ENCODE data around the gene OR8J3.

The OR8J3 gene

GRCh38 chr11:56122073-56122472 lies 17.9 kb downstream of the OR8J3 start, which contains the start of gene OR8H3:
OR8H3 (plus strand) TSS chr11:56122373; CDS start chr11:56122373, 0 bp downstream.
- Histone ChIP-seq H3K27me3 (ENCODE audit: control insufficient read depth in 5 of 5, insufficient read depth in 4 of 5, low read length in 5 of 5) (no peaks in the 10 kb centered on the region), H3K9me3 (ENCODE audit: control insufficient read depth in 5 of 5, low read length in 5 of 5) (no peaks in the 10 kb centered on the region), H3K4me1 (ENCODE audit: control insufficient read depth in 5 of 5, insufficient read depth in 5 of 5, low read length in 5 of 5) (no peaks in the 10 kb centered on the region), H3K4me3 (ENCODE audit: low read depth in 1 of 5, low read length in 5 of 5) (no peak within 1 kb of the TSS), H3K36me3 (ENCODE audit: control insufficient read depth in 5 of 5, insufficient read depth in 5 of 5, low read length in 5 of 5) (no peaks in the 10 kb centered on the region), H3K27ac (ENCODE audit: low read depth, low read length) (no peak within 1 kb of the TSS), H3K9ac (ENCODE audit: low read length in 5 of 5) (no peak within 1 kb of the TSS)

- no peak within 1 kb of the TSS for H3K9ac ChIP-seq (ENCODE audit: low read length in 5 of 5)
- H3K4me3 ChIP-seq (ENCODE audit: low read depth in 1 of 5, low read length in 5 of 5), result no peak within 1 kb of the TSS
- no peaks in the 10 kb centered on the region for H3K4me1 ChIP-seq (ENCODE audit: control insufficient read depth in 5 of 5, insufficient read depth in 5 of 5, low read length in 5 of 5)
- H3K36me3 ChIP-seq (ENCODE audit: control insufficient read depth in 5 of 5, insufficient read depth in 5 of 5, low read length in 5 of 5), result no peaks in the 10 kb centered on the region
- H3K9me3 ChIP-seq (ENCODE audit: control insufficient read depth in 5 of 5, low read length in 5 of 5), result no peaks in the 10 kb centered on the region
- H3K27me3 ChIP-seq (ENCODE audit: control insufficient read depth in 5 of 5, insufficient read depth in 4 of 5, low read length in 5 of 5), result no peaks in the 10 kb centered on the region
- H3K27ac ChIP-seq (ENCODE audit: low read depth, low read length), result no peak within 1 kb of the TSS
Measured at GRCh38 chr11:56103210-56103737, 36.7 kb downstream of the OR8J3 start, which contains the start of gene OR8H2. OR8H2 (plus strand) TSS chr11:56103687; CDS start chr11:56105043, 1,356 bp downstream.

GRCh38 chr11:56093008-56093407 lies 47.0 kb downstream of the OR8J3 start, which contains the start of gene OR8I2:
OR8I2 (plus strand) TSS chr11:56093308; CDS start chr11:56093308, 0 bp downstream.
- no peaks in the 10 kb centered on the region for H3K27me3 ChIP-seq (ENCODE audit: control insufficient read depth in 5 of 5, insufficient read depth in 4 of 5, low read length in 5 of 5)
- no peaks in the 10 kb centered on the region for H3K36me3 ChIP-seq (ENCODE audit: control insufficient read depth in 5 of 5, insufficient read depth in 5 of 5, low read length in 5 of 5)
- no peak within 1 kb of the TSS for H3K4me3 ChIP-seq (ENCODE audit: low read depth in 1 of 5, low read length in 5 of 5)
- H3K9me3 ChIP-seq (ENCODE audit: control insufficient read depth in 5 of 5, low read length in 5 of 5), result no peaks in the 10 kb centered on the region
- H3K4me1 ChIP-seq (ENCODE audit: control insufficient read depth in 5 of 5, insufficient read depth in 5 of 5, low read length in 5 of 5), result no peaks in the 10 kb centered on the region
- H3K27ac ChIP-seq (ENCODE audit: low read depth, low read length), result no peak within 1 kb of the TSS
- no peak within 1 kb of the TSS for H3K9ac ChIP-seq (ENCODE audit: low read length in 5 of 5)

- no peak overlapping the region for H3K9ac ChIP-seq (ENCODE audit: low read length in 5 of 5)
- no peaks in the 10 kb centered on the region for H3K9me3 ChIP-seq (ENCODE audit: control insufficient read depth in 5 of 5, low read length in 5 of 5)
- no peaks in the 10 kb centered on the region for H3K4me1 ChIP-seq (ENCODE audit: control insufficient read depth in 5 of 5, insufficient read depth in 5 of 5, low read length in 5 of 5)
- H3K36me3 ChIP-seq (ENCODE audit: control insufficient read depth in 5 of 5, insufficient read depth in 5 of 5, low read length in 5 of 5), result no peaks in the 10 kb centered on the region
- no peak overlapping the region for H3K27ac ChIP-seq (ENCODE audit: low read depth, low read length)
- no peaks in the 10 kb centered on the region for H3K27me3 ChIP-seq (ENCODE audit: control insufficient read depth in 5 of 5, insufficient read depth in 4 of 5, low read length in 5 of 5)
- H3K4me3 ChIP-seq (ENCODE audit: low read depth in 1 of 5, low read length in 5 of 5), result no peak overlapping the region
Measured at GRCh38 chr11:56089697-56090096, 50.3 kb downstream of the OR8J3 start.

Measured in subcutaneous abdominal adipose tissue (tissue), 5 donors.